Measurements from ENCODE around the gene WDR35.

GRCh38 chr2:20034218-20034617, 44.3 kb upstream of the WDR35 start:
- TF ChIP-seq POLR2A (IDR thresholded peaks at IDR 0.05; ENCODE audit: low read depth, low read length) = no peak
- TF ChIP-seq, protein P1, sequence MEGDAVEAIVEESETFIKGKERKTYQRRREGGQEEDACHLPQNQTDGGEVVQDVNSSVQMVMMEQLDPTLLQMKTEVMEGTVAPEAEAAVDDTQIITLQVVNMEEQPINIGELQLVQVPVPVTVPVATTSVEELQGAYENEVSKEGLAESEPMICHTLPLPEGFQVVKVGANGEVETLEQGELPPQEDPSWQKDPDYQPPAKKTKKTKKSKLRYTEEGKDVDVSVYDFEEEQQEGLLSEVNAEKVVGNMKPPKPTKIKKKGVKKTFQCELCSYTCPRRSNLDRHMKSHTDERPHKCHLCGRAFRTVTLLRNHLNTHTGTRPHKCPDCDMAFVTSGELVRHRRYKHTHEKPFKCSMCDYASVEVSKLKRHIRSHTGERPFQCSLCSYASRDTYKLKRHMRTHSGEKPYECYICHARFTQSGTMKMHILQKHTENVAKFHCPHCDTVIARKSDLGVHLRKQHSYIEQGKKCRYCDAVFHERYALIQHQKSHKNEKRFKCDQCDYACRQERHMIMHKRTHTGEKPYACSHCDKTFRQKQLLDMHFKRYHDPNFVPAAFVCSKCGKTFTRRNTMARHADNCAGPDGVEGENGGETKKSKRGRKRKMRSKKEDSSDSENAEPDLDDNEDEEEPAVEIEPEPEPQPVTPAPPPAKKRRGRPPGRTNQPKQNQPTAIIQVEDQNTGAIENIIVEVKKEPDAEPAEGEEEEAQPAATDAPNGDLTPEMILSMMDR (IDR thresholded peaks at IDR 0.05; ENCODE audit: extremely low read depth in 1 of 2, insufficient read depth in 1 of 2, low read depth in 1 of 2, low read length in 2 of 2) = no peak
